ENCODE data around the gene CD2AP.
"Not testable (repeated sequence)": the region's sequence is repeated elsewhere in the genome, so short reads cannot be mapped to it uniquely, and the experiment has no call there.

Gene CD2AP

DNA sequence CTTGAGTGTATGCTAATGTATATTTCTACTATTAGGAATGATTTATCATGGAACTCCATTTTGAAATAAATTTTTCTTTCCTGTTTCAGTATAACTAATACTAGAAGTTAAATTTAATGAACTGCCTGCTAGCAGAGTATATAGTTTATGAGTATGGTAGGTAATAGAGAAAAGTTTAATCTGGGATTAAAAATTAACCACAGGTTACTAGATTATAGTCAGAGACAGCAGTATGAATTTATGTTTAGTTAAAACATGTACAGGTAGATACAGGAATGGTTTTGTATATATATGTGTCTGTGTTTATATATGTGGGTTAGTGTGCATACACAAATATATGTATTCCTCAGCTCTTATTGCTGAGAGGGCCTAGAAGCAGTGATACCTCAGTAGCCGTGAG lies 32.3 kb downstream of the CD2AP start:
- no peak for DNase-seq

DNA sequence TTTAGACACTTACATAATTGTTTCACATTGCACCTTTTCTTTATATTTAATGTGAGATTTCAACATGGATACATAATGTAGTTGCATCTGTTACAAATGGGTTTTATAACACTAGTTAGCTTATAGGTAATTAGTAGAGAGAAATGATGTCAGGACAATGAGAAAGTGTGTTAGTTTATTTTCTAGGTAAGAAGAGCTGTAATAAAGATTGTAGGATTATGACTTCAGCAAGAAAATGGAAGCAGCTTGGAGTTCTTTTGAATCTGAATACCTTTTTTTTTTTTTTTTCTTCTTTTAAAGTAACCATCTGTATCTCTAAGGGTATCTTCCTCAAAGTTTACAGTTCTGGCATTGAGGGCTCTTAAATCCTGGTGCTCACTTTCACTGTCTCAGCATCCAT lies 35.3 kb downstream of the CD2AP start:
- DNase-seq: no peak

DNA sequence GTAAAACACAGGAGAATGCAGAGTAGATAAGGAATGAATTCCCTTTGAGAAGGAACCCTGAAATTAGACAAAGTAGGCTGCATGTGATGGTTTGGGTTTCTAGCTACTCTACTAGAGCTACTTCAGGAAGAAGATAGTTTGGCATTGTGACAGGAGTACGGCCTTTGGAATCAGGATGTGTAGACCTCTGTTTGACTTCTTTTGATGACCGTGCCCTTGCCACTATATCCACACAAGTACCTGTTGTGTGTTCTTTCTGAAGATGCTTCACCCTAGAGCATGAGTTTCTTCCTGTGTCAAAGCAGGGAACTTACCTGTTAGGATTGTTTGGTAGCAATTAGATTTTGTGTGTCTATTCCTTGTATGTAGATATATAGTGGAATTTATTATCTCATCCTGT lies 41.7 kb downstream of the CD2AP start:
- DNase-seq: no peak

DNA sequence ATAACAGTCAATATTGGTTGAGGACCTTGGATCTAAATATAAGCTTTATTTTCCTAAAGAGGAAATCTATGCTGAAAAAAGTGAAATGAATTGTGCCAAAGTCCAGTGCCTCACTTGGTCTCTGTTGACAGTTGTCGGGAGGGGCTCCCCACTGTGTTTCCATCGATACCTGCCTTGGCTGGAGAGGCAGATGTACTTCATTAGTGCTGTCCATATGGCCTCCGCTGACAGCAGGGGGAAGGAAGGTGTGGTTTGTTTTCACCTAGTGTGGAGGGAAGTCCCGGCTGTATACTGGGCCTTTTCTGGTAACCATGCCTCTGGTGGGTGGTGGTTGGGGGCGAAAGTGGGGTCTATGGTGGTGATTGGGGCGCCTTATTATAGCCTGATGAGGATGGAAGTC lies 42.7 kb downstream of the CD2AP start:
- no peak for DNase-seq

DNA sequence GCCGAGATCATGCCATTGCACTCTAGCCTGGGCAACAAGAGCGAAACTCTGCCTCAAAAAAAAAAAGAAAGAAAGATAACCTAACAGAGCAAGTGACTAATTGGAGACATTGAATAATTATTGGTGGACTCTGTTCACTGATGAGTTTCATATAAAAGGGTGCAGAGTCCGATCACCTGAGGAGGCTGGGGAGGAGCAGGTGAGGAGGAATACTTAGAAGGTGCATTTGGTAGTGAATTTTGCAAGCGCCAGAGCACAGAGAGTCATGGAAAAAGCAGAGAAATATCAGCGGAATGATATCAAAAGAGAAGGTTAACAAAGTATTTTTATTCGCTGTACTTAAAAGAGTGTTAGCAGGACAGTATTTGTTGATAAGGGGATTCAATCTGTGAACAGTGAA lies 44.4 kb downstream of the CD2AP start:
- no peak for DNase-seq

DNA sequence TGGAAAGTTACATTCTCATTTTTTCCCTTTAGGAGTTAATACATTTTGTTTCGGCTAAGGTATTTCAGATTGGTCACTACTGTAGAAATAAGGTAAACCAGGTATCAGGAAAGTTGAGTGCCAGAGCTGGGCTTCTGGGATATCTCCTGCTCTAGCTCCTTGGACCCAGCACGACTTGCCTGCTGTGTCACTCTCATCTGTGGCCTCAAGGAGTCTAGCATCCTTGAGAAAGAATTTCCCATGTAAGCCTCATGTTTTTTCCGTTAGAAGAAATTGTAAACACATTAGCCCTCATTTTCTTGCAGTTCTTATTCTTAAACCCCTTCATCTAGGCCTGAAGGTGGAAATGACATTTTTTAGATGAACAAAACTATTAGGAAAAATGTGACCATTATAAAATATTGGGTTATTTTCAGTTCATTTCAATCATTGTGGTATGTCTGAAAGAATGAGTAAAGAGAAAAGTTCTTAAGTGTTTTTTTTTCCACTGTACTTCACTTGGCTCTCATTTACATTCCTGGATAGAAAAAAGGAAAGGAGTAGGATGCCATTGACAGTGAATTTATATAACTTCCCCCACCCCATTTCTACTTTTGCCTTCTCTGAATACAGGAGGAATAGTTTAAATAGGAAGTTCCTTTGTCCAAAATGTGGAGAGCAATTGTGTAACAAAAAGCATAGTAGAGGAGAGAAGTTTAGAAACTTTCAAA lies 46.7 kb downstream of the CD2AP start:
- DNase-seq: no peak

DNA sequence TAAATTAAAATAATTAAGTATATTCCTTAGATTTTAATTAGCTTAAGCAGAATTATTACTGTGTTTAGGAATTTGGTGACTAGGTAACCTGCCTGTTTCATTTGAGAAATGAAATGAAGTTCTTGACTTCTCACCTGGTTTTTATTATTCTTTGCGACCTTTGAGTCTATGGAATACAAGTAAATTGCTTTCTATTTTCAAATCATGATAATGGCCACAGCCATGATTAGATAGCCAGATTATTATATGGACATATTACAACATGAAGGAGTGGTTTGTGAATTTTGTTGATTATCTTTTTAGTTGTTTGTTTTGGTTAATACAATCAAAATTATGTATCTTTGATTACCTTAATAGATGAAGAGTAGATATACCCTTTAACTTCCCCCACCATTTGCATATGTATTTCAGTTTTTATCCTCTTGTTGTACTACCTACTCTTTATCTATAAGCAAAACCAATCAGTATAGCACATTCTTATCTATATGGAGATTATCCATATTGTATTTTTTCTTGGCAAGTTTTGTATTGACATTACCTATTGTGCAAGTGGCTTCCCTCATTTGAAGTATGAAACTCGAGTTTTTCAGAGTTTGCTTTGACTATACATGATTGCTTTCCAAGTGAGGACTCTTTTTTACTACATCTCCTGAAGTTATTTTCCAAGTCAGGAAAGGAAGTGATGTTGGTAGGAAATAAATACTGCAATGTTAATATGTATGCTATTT lies 47.9 kb downstream of the CD2AP start:
- no peak for DNase-seq

DNA sequence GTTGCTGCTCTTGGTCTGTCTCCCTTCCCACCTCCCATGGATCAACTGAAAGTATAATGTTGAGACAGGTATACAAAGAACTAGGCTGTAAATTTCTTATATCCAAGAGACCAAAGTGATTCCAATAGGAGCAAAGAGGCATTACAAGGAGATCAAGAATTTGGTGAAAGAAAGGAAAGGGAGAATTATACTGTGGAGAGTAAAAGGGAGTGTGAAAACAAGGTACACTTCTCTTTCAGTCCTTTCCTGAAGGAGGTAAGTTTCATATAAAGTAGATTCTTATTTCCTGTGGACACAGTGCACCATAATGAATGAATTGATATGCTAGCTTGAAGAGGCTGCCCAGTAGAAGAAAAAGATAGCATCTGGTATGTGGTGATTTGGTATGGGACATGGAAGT lies 49.7 kb downstream of the CD2AP start:
- no peak for DNase-seq

DNA sequence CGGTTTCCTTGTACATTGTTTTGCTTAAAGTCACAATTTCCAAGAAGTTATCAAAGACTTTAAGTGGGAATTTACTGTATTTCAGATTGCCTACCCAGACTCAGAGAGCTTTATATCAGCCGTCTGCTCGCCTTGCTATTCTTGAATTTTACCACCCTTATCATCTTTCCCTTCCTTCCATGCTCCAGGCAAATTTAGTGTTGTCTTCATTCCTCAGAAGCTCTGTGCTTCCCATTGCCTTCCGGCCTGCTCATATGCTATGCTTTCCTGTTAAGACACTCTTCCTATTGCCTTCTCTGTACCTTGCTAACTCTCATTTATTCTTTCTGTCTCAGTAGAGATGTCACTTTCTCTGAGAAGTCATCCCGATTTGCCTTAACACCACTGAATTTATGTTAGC lies 52.1 kb downstream of the CD2AP start:
- DNase-seq: no peak

DNA sequence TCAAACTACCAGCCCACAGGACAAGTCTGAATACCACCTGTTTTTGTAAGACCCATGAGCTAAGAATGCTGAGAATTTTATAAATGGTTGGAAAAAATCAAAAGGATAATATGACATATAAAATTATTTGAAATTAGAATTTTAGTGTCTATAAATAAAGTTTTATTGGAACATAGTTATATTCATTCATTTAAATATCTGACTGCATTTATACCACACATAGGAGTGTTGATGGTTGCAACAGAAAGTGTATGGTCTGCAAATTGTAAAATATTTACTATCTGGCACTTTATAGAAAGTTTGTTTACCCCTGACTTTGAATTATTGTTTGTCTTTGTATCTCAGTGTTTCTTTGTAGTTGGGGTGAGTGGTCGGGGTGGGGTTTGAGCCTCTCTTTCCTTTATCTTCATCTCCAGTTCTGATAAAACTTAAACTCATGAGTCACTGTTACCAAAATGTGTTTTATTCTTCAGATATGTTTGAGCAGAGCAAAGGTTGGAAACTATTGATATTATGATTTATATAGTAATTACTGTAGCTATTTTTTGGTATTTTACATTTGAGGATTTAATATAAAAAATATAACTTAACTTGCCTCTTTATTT lies 55.5 kb downstream of the CD2AP start:
- no peak for DNase-seq

DNA sequence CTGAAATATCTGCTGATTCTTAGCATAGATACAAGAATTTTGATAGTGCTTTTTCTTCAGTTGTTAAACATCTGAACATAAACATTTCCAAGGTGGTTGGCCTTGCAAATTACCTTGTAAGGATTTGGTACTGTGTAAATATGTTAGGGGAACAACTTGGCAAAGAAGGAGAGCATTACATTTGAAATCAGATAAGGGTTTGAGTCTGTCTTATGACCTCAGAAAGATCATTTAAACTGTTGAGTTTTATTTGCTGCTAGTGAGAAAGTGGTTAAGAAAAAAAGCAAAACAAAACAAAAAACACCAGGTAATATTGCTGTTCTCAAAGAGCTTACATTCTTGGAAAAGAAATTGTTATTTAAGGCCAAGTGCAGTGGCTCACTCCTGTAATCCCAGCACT lies 56.5 kb downstream of the CD2AP start:
- DNase-seq: no peak

DNA sequence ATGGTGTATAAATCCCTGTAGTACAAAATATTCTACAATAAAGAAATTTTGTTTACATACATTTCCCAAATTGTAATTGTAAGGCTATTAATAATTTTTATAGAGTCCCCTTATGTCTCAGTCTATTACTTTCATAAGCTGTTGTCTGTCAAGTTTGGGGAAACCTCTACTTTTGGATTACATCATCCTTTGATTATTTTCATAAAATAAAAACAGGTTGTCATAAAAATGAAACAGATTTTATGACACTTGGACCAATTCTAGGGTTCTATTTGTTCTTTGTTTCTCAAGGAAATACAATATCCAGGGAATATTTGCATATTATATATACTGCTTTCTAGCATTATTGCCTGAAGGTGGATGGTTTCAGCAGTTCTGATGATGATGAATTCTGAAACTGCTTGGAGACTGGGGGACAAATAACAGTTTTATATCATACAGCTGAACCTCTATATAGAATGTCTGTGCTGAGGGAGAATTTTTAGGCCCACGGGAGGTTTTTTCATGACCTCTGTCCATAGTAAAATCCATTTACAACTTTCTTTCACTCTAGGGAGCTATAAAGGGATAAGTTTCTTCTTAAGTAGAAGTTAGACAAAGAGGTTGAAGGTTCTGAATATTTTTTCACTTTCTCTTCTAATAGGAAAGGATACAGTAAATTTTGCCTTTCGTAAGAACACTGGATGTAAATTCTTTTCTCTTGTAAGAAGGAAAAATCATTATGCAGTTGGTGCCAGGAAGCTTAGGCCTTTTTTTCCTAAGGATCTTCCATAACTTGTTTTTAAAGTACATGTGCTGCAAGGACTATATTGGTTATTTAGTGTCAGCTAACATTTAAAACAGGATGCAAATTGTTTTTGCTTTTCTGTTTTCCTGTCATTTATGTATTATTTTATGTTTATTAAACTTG lies 58.0 kb downstream of the CD2AP start:
- DNase-seq: no peak

DNA sequence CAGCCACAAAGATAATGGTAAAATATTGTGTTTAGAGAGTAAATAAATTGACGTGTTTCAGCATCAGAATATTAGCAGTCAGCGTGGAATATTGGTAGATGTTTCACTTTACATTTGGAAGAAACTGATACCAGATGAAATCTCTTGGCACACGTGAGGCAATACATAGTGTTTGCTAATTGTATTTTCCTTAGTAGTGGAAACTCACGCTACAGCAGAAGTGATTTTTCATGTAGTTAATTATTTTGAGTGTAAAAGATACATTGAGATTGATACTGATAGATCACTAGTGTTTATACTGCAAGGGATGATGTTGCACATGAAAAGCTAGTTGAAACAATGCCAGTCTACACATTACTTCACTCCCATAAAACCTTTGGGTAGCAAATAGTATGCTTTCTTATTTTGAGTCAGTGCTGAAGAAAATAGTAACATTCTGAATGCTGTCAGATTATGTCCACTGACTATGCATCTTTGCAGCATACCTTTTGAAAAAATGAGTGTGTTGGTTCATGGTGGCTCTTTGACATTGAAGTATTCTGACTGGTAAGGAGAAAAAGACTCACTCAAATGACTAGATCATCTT lies 59.3 kb downstream of the CD2AP start:
- DNase-seq: no peak

DNA sequence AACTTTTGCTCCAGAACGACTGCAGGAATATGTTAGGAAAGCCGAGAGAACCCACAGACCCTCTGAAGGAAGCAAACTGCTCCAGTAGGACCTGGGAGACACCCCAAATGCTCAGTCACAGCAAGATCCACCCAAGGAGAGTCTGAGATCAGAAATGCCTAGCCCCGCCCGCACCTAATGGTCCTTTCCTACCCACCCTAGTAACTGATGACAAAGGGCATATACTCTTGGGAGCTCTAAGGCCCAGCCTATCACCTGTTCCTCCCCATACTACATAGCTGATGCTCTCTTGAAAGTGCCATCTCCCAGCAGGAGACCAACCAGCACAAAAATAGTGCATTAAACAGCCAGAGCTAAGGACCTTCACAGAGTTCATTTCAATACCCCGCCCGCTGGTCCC lies 67.6 kb downstream of the CD2AP start:
- no peak for DNase-seq

DNA sequence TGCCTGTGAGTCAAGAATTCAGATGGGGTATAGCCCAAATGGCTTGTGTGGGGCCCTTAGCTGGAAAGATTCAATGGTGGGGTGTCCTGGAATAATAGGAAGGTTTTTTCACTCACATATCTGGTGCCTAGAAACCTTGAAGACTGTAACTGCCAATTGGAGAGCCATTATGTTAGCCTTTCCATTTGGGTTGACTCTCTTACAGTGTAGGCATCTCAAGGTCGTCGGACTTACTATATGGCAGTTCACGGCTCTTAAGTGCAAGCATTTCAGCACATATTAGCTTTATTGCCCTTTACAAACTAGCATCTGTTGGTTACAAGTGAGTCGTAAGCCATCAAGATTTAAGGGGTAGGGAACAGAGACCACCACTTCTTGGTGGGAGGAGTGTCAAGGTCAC lies 74.1 kb downstream of the CD2AP start:
- no peak for DNase-seq

DNA sequence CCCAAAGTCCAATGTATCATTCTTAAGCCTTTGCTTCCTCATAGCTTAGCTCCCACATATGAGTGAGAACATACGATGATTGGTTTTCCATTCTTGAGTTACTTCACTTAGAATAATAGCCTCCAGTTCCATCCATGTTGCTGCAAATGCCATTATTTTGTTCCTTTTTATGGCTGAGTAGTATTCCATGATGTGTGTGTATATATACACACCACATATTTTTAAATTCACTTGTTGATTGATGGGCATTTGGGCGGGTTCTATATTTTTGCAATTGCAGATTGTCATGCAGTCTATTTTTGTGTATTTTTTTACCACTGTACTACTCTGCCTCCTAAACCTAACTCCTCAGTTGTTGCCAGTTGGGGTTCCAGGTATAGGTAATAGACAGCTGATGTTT lies 74.7 kb downstream of the CD2AP start:
- DNase-seq: no peak

DNA sequence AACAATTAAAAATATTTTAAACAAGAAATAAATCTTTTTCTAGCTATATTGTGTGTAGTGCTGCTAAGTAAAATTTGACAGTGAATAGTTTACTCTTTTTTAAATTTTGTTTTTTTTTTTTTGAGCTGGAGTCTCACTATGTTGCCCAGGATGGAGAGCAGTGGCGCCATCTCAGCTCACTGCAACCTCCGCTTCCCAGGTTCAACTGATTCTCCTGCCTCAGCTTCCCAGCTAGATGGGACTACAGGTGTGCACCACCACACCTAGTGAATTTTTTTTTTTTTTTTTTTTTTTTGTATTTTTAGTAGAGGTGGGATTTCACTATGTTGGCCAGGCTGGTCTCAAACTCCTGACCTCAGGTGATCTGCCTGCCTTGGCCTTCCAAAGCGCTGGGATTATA lies 75.7 kb downstream of the CD2AP start:
- DNase-seq: not testable (repeated sequence)

DNA sequence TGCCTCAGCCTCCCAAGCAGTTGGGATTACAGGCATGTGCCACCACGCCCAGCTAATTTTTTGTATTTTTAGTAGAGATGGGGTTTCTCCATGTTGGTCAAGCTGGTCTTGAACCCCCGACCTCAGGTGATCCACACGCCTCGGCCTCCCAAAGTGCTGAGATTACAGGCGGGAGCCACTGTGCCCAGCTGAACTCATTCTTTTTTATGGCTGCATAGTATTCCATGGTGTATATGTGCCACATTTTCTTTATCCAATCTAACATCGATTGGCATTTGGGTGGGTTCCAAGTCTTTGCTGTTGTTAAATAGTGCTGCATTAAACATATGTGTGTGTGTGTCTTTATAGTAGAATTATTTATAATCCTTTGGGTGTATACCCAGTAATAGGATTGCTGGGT lies 78.9 kb downstream of the CD2AP start:
- not testable (repeated sequence) for DNase-seq

DNA sequence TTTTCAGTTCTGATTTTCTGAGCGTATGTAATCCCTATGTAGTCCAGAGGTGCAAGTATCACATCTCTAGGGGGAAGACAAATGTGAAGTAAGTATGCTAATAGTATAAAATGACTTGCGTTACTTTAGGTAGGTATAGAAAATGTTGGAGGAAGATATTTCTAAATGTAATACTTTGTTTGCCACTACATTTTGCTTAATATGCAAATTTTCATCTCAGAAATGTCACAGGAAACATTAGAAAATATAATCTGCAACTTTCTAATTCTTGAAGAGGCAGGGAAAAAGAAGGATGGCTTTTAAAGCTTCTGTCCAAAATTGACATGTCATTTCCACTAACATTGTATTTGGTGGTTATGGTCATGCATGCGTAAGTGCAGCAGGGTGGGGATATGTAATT lies 85.6 kb downstream of the CD2AP start:
- no peak for DNase-seq

DNA sequence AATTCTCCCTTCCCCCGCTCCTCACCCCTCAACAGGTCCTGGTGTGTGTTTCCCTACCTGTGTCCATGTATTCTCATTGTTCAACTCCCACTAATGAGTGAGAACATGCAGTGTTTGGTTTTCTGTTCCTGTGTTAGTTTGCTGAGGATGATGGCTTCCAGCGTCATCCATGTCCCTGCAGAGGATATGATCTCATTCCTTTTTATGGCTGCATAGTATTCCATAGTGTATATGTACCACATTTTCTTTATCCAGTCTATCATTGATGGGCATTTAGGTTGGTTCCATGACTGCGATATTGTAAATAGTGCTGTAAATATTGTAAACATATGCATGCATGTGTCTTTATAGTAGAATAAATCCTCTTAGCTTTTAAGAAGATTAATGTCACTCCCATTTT lies 89.0 kb downstream of the CD2AP start:
- DNase-seq: not testable (repeated sequence)

DNA sequence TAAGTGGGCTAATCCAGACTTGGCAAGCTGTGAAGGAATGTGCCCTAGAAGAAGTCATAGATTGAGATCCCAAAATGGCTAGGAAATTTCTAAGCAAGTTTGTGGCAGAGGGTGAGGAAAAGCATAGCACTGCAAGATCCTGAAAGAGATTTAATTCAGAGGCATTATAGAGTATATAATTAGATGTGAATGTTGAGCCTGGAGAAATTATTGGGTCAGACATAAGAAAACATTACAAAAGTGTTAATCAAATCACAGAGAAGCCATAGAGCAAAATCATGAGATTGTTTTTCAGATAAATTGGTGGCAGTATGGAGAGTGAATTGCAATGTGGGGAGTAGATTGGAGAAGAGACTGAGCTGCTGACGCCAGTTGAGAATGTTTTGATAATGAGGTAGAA lies 90.0 kb downstream of the CD2AP start:
- DNase-seq: no peak

DNA sequence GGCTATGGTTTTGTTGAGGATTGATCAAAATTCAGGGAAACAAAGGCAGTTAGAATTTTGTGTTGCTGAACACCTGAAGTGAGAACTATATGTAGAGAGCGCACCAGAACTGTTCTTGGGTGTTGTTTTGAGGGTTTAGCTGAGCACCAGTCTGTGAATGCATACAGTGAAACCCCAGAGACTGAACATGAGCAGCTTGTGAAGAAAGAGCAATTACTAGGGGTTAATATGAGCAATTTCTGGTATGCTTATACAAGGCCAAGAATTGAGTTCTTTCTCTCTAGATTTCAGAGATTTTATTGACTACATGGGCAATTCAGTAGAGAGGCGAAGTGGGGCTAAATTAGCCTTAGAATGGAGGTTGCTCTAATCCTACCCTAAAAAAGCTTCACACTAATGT lies 93.9 kb downstream of the CD2AP start:
- no peak for DNase-seq

DNA sequence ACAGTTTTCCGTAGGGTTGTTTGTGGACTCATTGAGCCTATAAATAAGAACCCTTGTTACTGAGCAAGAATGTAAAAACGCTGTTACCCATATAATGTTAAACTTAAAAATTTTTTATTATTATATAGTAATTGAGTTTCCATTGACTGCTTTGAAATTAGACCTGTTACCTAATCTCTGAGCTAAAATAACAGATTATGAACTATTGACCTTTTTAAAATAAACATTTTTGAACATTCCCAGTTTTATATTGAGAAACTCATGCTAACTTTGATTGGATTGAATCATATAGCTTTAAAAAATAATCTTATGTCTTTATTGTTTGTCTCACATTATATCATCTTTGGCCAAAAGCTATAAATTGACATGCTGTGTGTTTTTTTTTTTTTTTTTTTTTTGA lies 95.5 kb downstream of the CD2AP start:
- DNase-seq: no peak

Measured in stimulated activated CD4-positive, alpha-beta T cell treated with anti-CD3 and anti-CD28 coated beads, Interleukin-1b, Interleukin-23, amount 100 ng/mL, for 48 hours (primary cell).